HG02642 (cell line): Measurements from ENCODE around the gene HTATSF1.

ENCODE experiments used
- ATAC-seq: cut with Tn5 transposase; IDR thresholded peaks from one replicate; pipeline ENCODE4 v1.9.1; 2021; ENCODE audit warnings: mild to moderate bottlenecking; ENCODE audit not compliant: unreplicated experiment, poor library complexity

HTATSF1 gene, protein sequence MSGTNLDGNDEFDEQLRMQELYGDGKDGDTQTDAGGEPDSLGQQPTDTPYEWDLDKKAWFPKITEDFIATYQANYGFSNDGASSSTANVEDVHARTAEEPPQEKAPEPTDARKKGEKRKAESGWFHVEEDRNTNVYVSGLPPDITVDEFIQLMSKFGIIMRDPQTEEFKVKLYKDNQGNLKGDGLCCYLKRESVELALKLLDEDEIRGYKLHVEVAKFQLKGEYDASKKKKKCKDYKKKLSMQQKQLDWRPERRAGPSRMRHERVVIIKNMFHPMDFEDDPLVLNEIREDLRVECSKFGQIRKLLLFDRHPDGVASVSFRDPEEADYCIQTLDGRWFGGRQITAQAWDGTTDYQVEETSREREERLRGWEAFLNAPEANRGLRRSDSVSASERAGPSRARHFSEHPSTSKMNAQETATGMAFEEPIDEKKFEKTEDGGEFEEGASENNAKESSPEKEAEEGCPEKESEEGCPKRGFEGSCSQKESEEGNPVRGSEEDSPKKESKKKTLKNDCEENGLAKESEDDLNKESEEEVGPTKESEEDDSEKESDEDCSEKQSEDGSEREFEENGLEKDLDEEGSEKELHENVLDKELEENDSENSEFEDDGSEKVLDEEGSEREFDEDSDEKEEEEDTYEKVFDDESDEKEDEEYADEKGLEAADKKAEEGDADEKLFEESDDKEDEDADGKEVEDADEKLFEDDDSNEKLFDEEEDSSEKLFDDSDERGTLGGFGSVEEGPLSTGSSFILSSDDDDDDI

DNA sequence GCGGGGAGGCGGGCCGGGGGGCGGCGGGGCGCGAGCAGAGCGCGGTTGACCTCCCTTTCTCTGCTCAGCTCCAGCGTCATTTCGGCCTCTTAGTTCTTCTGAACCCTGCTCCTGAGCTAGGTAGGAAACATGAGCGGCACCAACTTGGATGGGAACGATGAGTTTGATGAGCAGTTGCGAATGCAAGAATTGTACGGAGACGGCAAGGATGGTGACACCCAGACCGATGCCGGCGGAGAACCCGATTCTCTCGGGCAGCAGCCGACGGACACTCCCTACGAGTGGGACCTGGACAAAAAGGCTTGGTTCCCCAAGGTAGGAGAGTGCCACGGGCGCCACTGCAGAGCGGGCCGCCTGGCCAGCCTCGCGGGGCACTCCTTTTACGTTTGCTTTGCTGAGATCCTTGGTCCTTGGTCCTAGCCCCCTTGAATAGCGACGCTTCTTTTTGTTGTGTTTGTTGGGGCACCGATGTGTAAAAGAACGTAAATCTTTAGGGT lies at the start of gene HTATSF1:
Gene HTATSF1 (plus strand): TSS at position 37 of the 497 bp plus-strand sequence. CDS start 93 bp downstream, at position 130.
- peak; percentile 24 for ATAC-seq

DNA sequence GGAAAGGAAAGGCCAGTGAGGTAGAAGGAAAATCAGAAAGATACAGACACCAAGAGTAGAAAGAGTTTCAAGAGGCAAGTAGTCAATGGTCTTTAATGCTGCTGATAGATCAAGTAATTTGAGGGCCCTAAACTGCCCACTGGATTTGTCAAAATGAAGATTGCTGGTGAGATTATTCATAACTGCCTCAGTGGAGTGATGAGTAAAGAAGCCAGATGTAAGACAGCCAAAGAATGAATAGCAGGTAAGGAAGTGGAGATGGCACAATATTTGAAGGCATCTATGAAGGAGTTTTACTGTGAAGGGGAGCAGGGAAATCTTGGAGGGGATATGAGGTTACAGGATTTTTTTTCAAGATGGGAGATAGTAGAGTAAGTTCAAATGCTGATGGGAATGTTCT lies 49.4 kb upstream of the HTATSF1 start:
- ATAC-seq = no peak

DNA sequence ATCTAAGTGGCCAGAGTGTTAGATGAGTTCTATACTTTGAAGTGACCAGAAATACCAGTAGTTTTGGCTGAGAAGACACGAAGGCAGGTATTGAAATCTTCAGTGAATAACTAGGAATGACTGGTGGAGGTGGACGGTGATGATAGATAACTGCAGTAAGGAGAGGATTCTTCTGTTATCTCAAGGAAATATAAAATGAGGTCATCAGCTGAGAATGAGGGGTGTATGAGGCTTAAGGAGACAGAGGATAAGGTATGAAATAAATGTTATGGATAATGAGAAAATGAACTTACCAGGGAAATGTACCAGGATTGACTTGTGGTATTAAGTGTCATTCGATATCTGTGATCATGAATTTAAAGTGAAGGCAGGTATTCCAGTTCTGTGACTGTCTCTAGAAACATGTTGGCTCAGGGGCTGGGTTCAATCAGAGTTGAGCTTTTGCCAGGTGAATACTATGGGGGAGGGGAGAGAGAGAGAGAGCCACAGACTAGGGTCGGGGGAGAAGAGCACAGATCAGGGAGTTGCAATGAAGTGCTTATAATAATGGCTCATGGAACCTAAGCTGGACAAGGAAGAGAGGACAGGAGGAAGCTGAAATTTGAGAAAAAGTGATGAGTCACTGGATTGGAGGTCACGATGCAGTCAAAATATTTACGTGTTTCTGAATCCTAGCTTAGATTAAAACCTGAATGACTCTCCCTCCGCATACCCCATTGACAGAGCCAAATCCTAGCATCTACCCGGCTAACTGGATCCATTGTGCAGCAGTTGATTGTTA lies 47.2 kb upstream of the HTATSF1 start:
- ATAC-seq = no peak

DNA sequence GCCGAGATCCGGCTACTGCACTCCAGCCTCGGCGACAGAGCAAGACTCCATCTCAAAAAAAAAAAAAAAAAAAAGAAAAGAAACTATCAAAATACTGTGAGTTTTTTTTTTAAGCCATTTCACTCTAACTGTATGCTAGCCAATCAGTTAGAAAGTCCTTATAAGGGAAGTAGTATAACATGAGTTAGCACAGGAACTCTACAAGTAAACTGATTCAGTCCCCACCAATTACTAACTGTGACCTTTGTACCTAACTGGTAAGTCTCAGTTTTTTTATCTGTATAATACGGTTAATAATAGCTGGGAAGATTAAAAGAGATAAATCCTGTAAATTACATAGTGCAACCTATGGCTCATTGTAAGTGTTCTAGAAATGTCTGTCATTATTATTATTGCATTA lies 44.8 kb upstream of the HTATSF1 start:
- no peak for ATAC-seq

DNA sequence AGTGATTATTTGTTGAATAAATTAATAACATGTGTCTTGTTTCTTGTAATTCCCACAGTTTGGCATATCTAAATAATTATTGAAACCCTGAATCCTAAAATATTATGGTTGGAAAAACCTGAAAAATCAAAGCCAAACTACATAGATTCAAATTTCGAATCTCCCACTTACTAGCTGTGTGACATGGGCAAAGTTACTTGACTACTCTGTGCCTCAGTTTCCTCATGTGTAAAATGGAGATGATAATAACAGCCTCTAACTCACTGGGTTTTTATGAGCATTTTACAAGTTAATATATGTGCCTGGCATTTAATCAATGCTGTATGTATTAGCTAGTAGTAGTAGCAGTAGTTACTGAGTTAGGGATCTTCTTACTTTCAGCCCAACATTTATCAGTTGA lies 44.3 kb upstream of the HTATSF1 start:
- ATAC-seq = no peak

DNA sequence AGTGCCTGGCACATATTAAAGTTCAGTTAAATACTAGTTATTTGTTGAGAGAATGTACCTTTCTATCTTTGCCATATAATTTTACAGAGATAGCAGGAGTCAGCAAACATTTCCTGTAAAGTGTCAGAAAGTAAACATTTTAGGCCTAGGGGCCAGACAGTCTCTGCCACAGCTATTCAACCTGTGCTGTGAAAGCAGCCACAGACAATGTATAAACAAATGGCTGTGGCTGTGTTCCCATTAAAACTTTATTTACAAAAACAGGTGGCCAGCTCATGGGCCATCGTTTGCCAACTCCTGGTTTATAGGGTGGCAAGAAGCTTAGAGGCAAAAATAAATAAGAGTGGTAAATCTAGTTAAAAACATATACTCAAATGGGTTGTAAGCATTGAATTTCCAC lies 43.6 kb upstream of the HTATSF1 start:
- no peak for ATAC-seq

DNA sequence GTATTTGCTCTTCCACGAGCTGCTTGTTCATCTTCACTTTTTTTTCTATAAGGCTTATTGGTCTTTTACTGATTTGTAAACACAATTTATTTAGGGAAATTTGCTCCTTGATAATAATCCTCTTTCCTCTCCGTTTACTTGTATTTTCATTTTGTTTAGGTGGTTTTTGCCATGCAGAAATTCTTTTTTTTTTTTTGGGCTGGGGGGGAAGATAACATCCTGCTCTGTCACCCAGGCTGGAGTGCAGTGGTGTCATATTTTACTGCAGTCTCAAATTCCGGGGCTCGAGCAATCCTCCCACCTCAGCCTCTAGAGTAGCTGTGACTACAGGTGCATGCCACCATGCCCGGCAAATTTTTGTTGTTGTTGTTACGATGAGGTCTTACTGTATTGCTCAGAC lies 41.3 kb upstream of the HTATSF1 start:
- no peak for ATAC-seq

DNA sequence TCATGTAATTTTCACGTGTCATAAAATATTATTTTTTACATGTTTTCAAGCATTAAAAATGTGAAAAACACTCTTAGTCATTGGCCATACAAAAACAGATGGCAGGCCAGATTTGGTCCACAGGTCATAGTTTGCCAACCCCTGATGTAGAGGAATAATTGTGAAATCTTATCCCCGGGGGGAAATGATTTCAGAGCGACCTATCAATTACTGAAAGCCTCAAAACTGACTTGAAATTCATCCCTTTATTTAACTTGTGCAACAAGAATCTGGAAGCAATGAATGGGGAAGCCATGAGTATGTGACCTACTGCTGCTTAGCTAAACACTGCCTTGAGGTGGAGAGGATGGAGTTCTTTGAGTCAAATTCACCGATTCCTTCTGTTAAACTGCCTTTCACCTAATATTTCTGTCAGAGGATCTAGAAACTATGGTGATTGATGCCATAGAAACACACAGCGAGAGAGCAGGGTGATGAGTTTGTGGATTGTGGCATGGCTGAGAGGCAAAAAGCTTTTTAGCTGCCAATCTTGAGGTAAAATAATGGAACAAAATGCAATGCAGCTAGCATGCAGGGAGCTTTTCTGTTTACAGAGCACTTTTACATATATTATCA lies 40.0 kb upstream of the HTATSF1 start:
- ATAC-seq = no peak

DNA sequence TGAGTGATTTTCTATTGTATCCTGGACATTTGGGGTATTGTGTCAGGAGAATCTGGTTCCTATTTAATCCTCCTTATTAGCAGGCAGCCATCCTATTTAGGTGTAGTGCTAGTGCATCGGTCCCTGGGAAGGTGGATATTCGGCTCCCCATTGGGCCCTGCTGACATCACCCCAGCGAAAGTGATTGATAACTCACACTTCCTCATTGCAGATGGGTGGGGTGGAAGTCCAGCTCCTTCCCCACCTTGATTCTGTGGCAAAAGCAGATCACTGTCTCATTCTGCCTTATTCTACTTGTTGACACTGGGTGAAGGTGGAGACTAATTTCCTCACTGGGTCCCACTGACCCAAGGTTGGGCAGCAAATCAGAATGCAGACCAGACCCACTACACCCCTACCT lies 32.8 kb upstream of the HTATSF1 start:
- ATAC-seq = no peak

DNA sequence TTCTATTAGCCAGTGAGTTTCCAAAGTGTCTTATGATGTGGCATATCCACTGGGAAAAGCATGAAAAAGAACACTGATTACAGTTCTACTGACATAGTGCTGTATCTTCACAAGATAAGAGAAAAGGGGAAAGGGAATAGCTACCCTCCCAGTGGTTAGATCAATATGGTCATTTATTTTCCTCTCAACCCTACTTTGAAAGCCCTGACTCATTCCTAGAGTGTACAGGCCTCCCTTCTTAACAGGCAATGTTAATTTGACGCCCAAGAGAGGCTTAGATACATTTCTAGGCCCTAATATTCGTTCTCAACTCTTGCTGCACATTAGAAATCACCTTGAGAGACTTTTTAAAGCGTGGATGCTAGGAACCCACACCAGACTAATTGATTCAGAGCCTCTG lies 30.1 kb upstream of the HTATSF1 start:
- no peak for ATAC-seq

DNA sequence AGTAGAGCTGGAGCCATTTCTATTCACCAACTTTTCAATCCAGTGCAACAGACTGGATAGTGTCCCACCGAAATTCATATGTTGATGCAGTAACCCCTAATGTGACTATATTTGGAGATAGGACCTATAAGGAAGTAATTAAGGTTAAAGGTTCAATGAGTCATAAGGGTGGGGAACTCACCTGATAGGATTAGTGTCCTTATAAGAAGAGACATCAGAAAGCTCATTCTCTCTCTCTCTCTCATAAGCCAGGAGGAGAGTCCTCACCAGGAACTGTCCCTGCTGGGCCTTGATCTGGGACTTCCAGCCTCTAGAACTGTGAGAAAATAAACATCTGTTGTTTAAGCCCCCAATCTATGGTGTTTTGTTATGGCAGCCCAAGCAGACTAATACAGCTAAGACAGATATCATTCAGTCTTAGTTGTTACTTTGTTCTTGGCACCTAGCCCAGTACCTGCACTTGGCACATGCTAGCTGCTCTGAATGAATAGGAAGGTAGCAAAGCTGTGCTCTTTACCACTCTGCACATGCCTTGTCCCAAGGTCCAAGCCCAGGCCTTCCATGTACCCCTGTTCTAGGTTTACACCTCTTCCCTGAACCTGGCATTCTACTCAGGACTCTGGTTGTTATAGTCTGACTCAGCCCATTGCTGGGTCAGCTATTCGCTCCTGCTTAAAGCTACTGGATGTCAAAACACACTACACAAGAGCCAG lies 28.8 kb upstream of the HTATSF1 start:
- no peak for ATAC-seq

DNA sequence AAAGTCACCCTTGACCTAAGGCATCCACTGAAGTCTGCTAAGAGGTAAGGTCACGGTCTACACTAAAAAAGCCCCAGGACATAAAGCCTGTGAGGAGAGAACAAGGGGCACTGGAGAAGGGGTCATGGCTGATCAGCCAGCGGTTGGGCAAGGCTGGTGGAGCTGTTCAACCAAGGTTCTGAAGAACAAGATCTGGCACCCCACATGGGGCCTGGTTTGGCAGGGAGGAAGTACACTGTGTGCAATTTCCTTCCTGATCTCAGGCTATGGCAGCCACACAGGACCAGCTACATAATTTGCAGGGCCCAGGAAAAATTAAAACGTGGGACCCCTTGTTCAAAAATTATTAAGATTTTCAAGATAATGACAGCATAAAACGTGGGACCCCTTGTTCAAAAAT lies 23.7 kb upstream of the HTATSF1 start:
- no peak for ATAC-seq

DNA sequence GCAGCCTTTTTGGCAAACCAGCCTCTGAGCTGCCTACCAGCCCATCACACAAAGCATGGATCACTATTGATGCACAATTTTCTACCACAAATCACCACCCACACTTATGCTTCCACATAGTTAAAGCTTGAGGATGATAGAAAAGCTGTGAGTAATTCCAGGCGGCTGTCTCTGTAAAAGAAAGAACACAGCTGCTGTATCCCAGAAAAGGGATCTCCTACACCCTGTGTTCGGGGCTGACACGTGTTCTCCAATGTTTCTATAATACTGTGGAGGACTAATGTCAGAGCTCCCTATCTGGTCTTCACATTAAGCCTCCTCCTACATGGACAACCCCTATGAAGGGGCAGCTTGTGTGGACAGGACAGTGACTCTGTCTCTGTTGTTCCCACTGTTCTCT lies 22.2 kb upstream of the HTATSF1 start:
- no peak for ATAC-seq

DNA sequence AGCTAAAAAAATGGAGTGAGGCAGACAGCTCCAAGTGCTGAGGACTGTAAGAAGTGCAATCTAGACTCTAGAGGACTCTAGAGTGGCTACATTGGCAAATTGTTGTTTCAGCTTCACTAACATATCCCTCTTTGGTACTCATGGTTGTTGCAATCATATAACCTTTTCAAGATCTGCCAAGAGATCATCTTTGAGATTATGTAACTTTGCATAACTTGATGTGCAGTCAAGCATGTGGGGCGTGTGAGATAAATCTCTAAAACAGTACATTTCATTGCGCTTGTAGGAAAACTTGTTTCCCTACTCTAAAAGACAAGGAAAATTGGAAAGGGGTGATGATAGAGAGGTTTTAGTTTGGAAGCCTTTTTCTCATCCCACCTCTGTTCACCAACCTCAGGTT lies 20.9 kb upstream of the HTATSF1 start:
- no peak for ATAC-seq

DNA sequence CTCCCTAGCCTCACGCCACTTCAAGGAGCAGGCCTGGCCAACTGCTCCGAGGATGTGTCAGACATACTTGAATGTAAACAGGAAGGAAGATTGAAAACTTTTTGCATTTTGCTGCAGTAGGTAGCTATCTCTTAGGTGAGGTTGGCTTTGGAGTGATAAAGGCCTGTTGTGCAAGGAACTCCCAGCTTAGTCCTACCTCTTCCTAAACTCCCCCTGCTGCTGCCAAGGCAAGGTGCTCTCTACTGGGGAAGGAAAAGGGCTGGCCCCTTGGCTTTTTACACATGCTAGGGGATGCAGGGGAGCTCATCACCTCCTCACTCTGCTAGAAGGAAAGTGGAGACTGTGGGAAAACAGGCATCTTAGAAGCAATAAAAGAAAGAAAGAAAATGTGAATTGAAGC lies 20.4 kb upstream of the HTATSF1 start:
- ATAC-seq = no peak

DNA sequence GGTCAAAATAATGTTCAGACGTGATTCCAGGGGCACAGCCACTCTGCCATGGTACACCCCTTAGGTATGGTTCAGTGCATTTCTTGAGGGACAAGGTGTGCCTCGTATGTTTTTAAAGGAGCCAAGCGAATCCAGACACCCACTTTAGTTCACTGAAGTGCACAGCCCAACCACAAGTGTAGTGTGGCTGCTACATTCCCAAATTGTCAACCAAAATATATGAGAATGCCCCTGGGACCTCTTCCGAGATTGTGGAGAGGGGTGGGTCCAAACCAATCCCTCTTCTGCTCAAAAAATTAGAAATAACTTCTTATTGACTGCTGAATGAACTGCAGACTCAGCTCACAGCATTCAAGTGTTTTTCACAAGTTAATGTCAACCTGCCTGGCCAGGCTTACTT lies 17.0 kb upstream of the HTATSF1 start:
- ATAC-seq = no peak

DNA sequence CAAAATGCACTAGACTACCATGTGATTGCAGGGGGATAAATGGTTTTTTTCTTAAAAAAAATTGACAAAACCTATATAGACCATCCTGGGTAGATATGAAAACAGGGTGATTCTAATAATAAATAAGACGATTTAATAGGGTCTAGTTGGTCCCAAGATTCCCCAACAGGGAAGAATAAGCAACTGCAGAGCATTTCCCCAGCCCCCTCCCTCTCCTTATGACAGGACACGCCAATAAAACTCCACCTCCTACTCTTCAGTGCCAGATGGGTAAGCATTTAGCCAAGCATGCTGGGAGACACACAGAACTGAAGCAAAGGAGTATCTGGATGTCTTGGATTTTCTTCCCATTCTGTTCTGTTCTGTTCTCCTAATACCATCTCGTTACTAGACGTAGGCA lies 9.7 kb upstream of the HTATSF1 start, which contains the start of gene BRS3:
Gene BRS3 (plus strand): TSS at position 301 of the 400 bp plus-strand sequence. CDS start 168 bp downstream, outside the sequence.
- ATAC-seq = no peak

DNA sequence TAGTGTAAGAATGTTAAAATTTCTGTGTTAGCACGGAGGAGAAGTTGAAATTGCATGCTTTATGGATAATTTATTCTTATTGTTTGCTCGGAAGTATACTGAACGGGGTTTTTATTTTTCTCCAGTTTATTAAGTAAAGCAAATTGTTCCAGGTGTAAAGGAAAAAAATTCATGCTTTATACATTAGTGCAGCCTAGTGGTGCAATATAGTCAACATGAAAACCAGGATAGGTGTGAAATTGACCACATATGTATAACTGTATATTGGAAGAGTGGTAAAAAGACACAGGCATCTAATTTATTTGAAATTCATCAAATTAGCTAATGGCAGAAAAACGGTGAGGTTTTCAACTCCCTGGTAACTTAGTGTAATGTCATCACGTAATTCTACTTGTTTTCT lies 8.7 kb upstream of the HTATSF1 start:
- ATAC-seq = no peak

DNA sequence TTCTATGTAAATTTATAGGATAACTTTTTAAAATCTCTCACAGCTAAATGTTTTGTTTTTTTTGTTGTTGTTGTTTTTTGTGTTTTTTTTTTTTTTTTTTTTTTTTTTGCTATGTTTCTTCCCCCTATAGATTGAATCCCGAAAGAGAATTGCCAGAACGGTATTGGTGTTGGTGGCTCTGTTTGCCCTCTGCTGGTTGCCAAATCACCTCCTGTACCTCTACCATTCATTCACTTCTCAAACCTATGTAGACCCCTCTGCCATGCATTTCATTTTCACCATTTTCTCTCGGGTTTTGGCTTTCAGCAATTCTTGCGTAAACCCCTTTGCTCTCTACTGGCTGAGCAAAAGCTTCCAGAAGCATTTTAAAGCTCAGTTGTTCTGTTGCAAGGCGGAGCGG lies 5.6 kb upstream of the HTATSF1 start:
- no peak for ATAC-seq

DNA sequence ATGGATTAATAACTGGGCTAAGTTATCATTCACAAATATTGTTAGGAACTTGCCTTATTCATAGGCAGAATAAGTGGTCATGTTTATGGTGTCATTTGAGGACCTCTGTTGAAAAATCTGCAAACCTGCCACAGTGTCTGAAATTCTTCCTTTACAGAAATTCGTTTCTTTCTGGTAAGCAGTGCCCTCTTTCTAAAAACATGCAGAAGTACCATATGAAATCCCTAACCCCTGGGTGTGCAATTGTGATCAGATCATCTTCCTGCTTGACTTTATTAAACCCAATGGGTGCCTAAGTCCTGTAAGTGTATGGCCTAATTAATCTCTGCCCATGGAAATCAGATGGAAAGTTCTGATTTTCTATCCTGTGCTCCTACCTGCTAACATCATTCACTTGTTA lies 4.4 kb upstream of the HTATSF1 start:
- ATAC-seq = no peak
